ENCODE data around the gene IQCM.

DNA sequence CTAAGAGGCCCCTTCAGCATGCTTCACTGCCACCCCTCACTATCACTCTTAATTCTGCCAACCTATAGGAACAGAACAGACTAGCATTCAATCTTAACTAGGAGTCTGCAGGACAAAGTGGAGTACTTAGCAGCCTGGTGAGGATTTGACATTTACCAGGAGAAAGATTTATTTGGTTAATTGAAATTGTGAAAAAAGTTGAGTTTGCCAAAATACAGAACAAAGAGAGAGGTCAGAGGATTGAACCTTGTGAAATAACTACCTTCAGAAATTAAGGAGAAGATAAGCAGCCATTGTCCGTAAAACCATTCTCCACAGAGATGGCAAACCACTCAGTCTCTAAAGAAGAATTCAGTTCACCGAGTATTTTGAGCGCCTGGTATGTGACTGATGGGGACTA is 41.8 kb upstream of the IQCM start:
- TF ChIP-seq, protein P1, sequence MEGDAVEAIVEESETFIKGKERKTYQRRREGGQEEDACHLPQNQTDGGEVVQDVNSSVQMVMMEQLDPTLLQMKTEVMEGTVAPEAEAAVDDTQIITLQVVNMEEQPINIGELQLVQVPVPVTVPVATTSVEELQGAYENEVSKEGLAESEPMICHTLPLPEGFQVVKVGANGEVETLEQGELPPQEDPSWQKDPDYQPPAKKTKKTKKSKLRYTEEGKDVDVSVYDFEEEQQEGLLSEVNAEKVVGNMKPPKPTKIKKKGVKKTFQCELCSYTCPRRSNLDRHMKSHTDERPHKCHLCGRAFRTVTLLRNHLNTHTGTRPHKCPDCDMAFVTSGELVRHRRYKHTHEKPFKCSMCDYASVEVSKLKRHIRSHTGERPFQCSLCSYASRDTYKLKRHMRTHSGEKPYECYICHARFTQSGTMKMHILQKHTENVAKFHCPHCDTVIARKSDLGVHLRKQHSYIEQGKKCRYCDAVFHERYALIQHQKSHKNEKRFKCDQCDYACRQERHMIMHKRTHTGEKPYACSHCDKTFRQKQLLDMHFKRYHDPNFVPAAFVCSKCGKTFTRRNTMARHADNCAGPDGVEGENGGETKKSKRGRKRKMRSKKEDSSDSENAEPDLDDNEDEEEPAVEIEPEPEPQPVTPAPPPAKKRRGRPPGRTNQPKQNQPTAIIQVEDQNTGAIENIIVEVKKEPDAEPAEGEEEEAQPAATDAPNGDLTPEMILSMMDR (IDR thresholded peaks at IDR 0.05): no peak
- no peak for TF ChIP-seq SMC3 (IDR thresholded peaks at IDR 0.05)
- TF ChIP-seq POLR2A (IDR thresholded peaks at IDR 0.05; ENCODE audit: low read length): no peak
- no peak for TF ChIP-seq ZFP36 (IDR thresholded peaks at IDR 0.05; ENCODE audit: borderline replicate concordance, partially characterized antibody)
- TF ChIP-seq ZNF302 (CRISPR knock-in tag; IDR thresholded peaks at IDR 0.05): no peak
- no peak for TF ChIP-seq CHD2 (IDR thresholded peaks at IDR 0.05; ENCODE audit: low read length, partially characterized antibody)
- TF ChIP-seq MAZ (IDR thresholded peaks at IDR 0.05; ENCODE audit: borderline replicate concordance, low read depth, low read length): no peak
- TF ChIP-seq RFX5 (IDR thresholded peaks at IDR 0.05): no peak
- TF ChIP-seq KDM5A (IDR thresholded peaks at IDR 0.05): no peak
- TF ChIP-seq, protein P2, sequence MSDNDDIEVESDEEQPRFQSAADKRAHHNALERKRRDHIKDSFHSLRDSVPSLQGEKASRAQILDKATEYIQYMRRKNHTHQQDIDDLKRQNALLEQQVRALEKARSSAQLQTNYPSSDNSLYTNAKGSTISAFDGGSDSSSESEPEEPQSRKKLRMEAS (IDR thresholded peaks at IDR 0.05): no peak
- TF ChIP-seq SREBF2 (IDR thresholded peaks at IDR 0.05): no peak
- TF ChIP-seq RCOR1 (IDR thresholded peaks at IDR 0.05; ENCODE audit: low read depth, low read length): no peak
- TF ChIP-seq EP300 (IDR thresholded peaks at IDR 0.05): no peak

Data from A549 (cell line).